ENCODE results near the gene KRTAP10-4.
"Not testable (repeated sequence)": the region's sequence is repeated elsewhere in the genome, so short reads cannot be mapped to it uniquely, and the experiment has no call there.

The KRTAP10-4 gene

DNA sequence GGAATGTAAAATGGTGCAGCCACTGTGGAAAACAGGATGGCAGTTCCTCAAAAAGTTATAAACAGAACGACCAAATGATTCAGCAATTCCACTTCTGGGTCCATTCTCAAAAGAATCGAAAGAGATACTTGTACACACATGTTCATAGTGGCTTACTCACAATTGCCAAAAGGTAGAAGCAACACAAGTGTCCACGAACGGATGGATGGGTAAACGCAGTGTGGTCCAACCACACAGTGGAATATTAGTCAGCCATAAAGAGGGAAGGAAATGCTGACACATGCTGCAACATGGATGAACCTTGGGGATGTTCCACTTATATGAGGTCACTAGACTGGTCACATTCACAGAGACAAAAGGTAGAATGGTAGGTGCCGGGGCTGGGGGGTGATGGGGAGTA is 38.8 kb upstream of the KRTAP10-4 start:
- DNase-seq (ENCODE audit: low read depth in 2 of 2), result no peak

DNA sequence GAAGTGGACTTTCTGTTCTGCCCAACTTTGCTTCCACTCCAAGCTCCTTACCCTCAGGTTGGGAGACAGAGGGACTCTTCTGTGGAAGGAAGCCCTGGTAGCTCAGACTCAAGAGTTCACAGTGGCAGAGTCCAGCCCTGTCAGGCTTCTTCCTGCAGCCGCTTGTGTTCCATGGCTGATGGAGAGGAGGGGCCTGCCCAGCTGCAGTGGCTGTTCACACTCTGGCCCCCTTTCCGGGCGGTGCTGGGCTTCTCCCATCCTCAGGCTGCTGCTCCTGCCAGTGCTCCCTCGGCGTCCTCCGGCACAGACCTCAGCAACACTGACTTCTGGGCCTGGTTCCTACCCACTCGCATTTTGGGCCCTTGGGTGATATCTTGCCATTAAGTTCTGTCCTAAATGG is 37.6 kb upstream of the KRTAP10-4 start:
- DNase-seq (ENCODE audit: low read depth in 2 of 2), result no peak

GRCh38 chr21:44537930-44538911 is 35.3 kb upstream of the KRTAP10-4 start:
- no peak for DNase-seq (ENCODE audit: low read depth in 2 of 2)

- DNase-seq (ENCODE audit: low read depth in 2 of 2), result no peak
These were observed 34.5 kb upstream of the KRTAP10-4 start for GRCh38 chr21:44539046-44539445.

- no peak for DNase-seq (ENCODE audit: low read depth in 2 of 2)
These were observed 33.4 kb upstream of the KRTAP10-4 start, which contains the start of gene KRTAP10-1 for GRCh38 chr21:44539991-44540666. Gene KRTAP10-1 (minus strand): TSS chr21:44540195. CDS start chr21:44540150, 45 bp downstream.

DNA sequence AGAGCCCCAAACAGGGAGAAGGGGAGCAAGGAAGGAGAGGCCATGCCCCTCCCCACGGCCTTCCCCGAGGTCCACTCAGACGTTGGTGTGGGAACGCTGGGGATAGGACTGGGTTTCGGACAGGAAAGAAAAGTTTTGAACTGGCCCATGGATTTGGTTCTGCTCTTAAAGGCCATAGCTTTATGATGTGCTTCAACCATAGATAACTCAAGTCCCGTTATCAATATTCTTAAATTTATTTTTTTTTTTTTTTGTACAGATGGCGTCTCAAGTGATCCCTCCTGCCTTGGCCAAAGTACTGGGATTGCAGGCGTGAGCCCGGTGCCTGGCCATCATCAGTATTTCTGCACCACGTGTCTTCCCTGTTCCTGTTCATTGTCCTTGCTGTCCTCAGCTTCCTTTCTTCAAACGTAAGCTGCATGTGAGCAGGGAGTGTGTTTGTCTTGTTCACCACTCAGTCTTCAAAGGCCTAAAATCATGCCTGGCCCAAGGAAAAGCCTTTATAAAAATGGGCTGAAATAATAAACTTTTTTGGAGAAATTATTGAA is 32.7 kb upstream of the KRTAP10-4 start:
- no peak for DNase-seq (ENCODE audit: low read depth in 2 of 2)

GRCh38 chr21:44542716-44543115 is 30.8 kb upstream of the KRTAP10-4 start:
- DNase-seq (ENCODE audit: low read depth in 2 of 2), result no peak

GRCh38 chr21:44544566-44544965 is 29.0 kb upstream of the KRTAP10-4 start:
- DNase-seq (ENCODE audit: low read depth in 2 of 2), result no peak

DNA sequence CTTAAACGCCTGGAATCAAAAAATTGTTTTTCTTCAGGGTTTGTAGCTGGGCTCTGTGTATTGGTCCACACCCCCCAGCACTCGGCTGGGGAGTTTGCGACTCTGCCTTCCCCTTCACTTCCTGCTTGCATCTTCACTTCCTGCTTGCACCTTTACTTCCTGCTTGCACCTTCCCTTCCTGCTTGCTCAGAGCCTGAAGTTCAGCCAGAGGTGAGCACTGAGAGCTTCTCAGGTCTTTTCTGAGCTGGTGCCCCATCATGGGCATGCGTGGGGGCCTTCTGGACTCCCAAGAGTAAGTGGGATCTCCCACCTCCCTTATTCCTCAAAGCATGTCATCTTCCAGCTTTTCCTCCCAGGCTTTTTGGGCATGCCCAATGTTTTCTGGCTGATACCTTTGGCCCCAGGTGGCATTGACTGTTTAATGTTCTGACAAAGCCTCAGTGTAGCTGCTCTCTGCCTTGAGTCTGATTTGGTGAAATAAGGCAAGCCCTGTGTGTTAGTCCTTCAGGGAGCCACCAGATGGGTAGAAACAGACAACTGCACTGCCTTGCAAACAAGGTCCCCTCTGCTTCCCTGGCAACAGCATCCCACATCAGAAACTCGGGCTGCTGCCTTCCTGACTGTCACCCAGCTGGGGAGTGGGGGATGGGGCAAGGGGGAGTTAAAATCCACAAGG is 25.7 kb upstream of the KRTAP10-4 start:
- DNase-seq (ENCODE audit: low read depth in 2 of 2), result peak in 1 of 2 donors; percentile 12

- DNase-seq (ENCODE audit: low read depth in 2 of 2), result no peak
These were observed 25.1 kb upstream of the KRTAP10-4 start for GRCh38 chr21:44548381-44548780.

GRCh38 chr21:44548922-44549321 is 24.6 kb upstream of the KRTAP10-4 start:
- DNase-seq (ENCODE audit: low read depth in 2 of 2), result no peak

- no peak for DNase-seq (ENCODE audit: low read depth in 2 of 2)
These were observed 23.9 kb upstream of the KRTAP10-4 start for GRCh38 chr21:44549525-44550211.

GRCh38 chr21:44550285-44550684 is 23.2 kb upstream of the KRTAP10-4 start:
- not testable (repeated sequence) for DNase-seq (ENCODE audit: low read depth in 2 of 2)

- DNase-seq (ENCODE audit: low read depth in 2 of 2), result no peak
These were observed 22.7 kb upstream of the KRTAP10-4 start for GRCh38 chr21:44550807-44551206.

DNA sequence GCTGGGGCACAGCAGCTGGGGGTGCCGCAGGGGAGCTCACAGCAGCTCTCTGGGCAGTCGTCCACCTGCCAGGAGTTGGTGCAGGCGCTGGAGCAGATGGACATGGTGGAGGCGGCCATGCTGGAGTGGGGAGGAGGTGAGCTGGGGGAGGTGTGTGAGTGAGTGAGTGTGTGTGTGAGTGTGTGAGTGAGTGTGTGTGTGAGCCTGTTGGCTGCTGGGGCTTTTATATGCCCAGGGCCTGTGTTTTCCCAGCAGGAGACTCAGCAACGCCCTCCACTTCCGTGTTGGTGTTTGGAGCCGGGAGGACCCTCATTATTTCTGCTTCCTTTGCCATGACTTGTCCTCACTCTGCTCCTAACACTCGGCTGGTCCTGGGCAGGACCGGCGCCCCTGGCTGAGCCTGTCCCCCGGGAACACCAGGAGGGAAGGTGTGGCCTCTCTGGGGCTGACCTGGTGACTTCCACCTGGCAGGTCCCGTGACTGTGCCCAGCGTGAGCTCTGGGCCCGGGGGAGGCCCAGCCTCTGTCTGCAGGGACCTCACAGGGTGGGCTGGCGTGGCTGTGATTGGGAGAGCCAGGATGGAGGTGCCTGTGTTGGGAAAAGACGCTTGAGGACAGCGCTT is 22.1 kb upstream of the KRTAP10-4 start, which contains the start of gene KRTAP10-2:
Gene KRTAP10-2 (minus strand): TSS at position 166 of the 622 bp plus-strand sequence. CDS start 47 bp downstream, at position 119.
- no peak for DNase-seq (ENCODE audit: low read depth in 2 of 2)

DNA sequence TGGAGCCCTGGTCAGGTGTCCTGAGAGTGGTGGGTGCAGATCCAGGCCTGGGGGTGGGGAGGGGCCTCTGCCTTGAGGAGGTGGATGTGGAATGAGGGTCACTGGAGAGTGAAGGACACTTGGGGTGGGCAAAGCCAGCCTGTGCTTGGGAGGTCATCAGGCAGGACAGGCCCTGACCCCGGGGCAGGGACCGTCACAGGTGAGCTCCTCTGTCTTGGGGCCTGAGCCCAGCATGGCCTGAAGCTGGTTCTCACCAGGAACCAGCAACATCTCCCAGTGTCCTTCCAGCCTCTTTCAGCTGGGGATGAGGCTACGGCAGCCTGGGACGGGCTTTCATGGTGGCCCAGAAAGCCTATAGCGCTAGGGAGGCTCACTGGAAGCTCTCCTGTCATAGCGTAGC is 21.4 kb upstream of the KRTAP10-4 start:
- DNase-seq (ENCODE audit: low read depth in 2 of 2), result no peak

- DNase-seq (ENCODE audit: low read depth in 2 of 2), result no peak
These were observed 20.8 kb upstream of the KRTAP10-4 start for GRCh38 chr21:44552681-44553080.

DNA sequence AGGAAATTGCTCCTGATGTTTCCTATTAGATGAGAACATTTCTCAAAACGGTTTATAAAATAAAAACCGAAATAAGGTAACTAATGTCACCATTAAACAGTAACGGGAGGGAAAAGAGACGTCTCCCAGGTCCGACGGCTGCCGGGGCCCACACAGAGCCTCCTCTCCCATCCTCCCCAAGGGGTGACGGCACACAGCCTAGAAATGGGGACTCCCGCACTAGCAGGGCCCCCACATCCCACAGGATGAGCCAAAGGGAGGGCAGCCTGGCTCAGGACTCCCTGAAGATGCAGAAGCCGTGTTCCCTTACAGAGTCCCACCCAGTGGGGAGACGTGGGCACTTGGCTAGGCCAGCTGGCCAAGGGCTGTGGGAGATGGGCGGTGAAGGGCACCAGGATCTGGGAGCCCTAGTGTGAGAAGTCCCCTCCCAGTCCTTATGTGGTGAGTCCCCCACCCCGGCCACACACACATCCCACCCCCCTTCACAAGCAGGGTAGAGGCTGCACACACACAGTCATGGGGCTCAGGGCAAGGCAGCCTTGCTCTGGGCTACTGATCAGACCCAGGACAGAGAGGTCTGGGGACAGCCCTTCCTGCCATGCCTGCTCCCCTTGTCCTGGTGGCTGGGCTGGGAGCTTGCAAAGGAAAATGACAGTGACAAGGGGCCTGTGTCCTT is 18.2 kb upstream of the KRTAP10-4 start:
- no peak for DNase-seq (ENCODE audit: low read depth in 2 of 2)

DNA sequence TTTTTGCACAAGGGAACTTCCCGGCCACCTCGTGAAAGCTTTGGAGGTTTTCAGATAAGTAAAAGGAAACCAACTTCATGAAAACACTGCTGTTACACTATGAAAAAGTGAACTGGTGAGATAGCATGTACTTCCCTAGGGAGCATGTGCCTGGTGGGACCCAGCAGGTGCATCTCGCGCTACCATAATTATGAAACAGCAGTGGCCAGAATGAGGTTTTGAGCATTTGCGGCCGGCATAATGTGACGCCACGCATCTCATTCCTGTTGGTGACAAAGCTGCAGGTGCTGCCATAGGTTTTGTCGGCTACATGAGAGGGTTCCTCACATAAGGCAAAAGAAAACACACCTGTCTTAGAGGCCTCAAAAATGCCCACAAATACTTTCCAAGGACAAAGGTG is 16.6 kb upstream of the KRTAP10-4 start:
- DNase-seq (ENCODE audit: low read depth in 2 of 2), result no peak
